ENCODE results near the gene DUOXA2.
"Not testable (repeated sequence)": the region's sequence is repeated elsewhere in the genome, so short reads cannot be mapped to it uniquely, and the experiment has no call there.

DUOXA2 gene

GRCh38 chr15:45118131-45118588 lies 4.0 kb downstream of the DUOXA2 start:
- DNase-seq = peak; percentile 84

GRCh38 chr15:45118996-45119395 lies 4.9 kb downstream of the DUOXA2 start:
- DNase-seq = no peak

GRCh38 chr15:45120081-45120972 lies 6.2 kb downstream of the DUOXA2 start:
- no peak for DNase-seq

- no peak for DNase-seq
Measured at GRCh38 chr15:45121020-45121419, 6.9 kb downstream of the DUOXA2 start.

GRCh38 chr15:45121706-45122417 lies 7.7 kb downstream of the DUOXA2 start:
- no peak for DNase-seq

- DNase-seq = no peak
Measured at GRCh38 chr15:45122719-45123118, 8.6 kb downstream of the DUOXA2 start.

- no peak for DNase-seq
Measured at GRCh38 chr15:45123397-45123796, 9.3 kb downstream of the DUOXA2 start.

- peak; percentile 39 for DNase-seq
Measured at GRCh38 chr15:45126535-45127158, 12.5 kb downstream of the DUOXA2 start.

- DNase-seq = no peak
Measured at GRCh38 chr15:45128971-45129639, 15.0 kb downstream of the DUOXA2 start.

- DNase-seq = no peak
Measured at GRCh38 chr15:45129651-45130129, 15.6 kb downstream of the DUOXA2 start, which contains the start of the genes DUOX1 and DUOXA1. Gene DUOX1, plus strand, starts transcription at chr15:45129994. Its CDS starts 1,973 bp downstream, at chr15:45131967. Gene DUOXA1, minus strand, starts transcription at chr15:45129879. Its CDS starts 6,865 bp downstream, at chr15:45123014.

- no peak for DNase-seq
Measured at GRCh38 chr15:45130291-45131000, 16.3 kb downstream of the DUOXA2 start.

GRCh38 chr15:45131510-45131909 lies 17.4 kb downstream of the DUOXA2 start:
- no peak for DNase-seq

- no peak for DNase-seq
Measured at GRCh38 chr15:45132844-45133560, 18.9 kb downstream of the DUOXA2 start.

GRCh38 chr15:45133561-45133920 lies 19.4 kb downstream of the DUOXA2 start:
- DNase-seq = no peak

- no peak for DNase-seq
Measured at GRCh38 chr15:45134046-45134445, 19.9 kb downstream of the DUOXA2 start.

- DNase-seq = no peak
Measured at GRCh38 chr15:45134682-45135604, 20.8 kb downstream of the DUOXA2 start.

GRCh38 chr15:45135705-45136377 lies 21.7 kb downstream of the DUOXA2 start:
- not testable (repeated sequence) for DNase-seq

GRCh38 chr15:45136378-45136764 lies 22.2 kb downstream of the DUOXA2 start:
- no peak for DNase-seq

- no peak for DNase-seq
Measured at GRCh38 chr15:45137703-45138102, 23.6 kb downstream of the DUOXA2 start.
